Activated CD4-positive, alpha-beta T cell treated with anti-CD3 and anti-CD28 coated beads, Interleukin-2, amount 10 ng/mL, durations not matched to agents 7 days and 5 days (primary cell): ENCODE results near the gene B4GALT5. TPM values are rescaled to one million over a fixed set of nuclear protein-coding genes. Genes with fewer than 3 reads are reported as not detected.
"Not testable (repeated sequence)": the region's sequence is repeated elsewhere in the genome, so short reads cannot be mapped to it uniquely, and the experiment has no call there.

ENCODE experiments used
- CTCF ChIA-PET: fragments of 350-600 bp; sonication (Branson Sonifier 250); formaldehyde crosslinking; loops from one replicate; lab custom pipeline; 2021; ENCODE audit warnings: antibody characterized with exemption; lab: Charles Lee
- POLR2A ChIA-PET: fragments of 350-600 bp; sonication (Branson Sonifier 250); formaldehyde crosslinking; loops from one replicate; lab custom pipeline; 2021; ENCODE audit warnings: antibody characterized with exemption; lab: Charles Lee
- DNase-seq: peaks from one replicate; pipeline ENCODE4 v3.0.0-alpha.2; 2020
- H3K27ac Mint-ChIP-seq: one replicate; pipeline ENCODE4 v1.8.0; 2021; ENCODE audit warnings: mild to moderate bottlenecking, moderate library complexity, mixed read lengths
- H3K27me3 Mint-ChIP-seq: one replicate; pipeline ENCODE4 v1.8.0; 2021; ENCODE audit warnings: mixed read lengths
- H3K36me3 Mint-ChIP-seq: one replicate; pipeline ENCODE4 v1.8.0; 2021; ENCODE audit warnings: low read depth, mixed read lengths
- H3K4me1 Mint-ChIP-seq: one replicate; pipeline ENCODE4 v1.8.0; 2021; ENCODE audit warnings: mixed read lengths
- H3K4me3 Mint-ChIP-seq: one replicate; pipeline ENCODE4 v1.8.0; 2021; ENCODE audit warnings: mild to moderate bottlenecking, moderate library complexity, mixed read lengths
- H3K9me3 Mint-ChIP-seq: one replicate; pipeline ENCODE4 v1.8.0; 2021; ENCODE audit warnings: mixed read lengths
- total RNA-seq, 2 experiments: library from RNA; stranded (reverse); gene quantifications; one replicate each; pipeline ENCODE4 v1.2.3, GENCODE V29; 2021

The B4GALT5 gene
- total RNA-seq, 2 experiments from 2014 or later, result 11.2 to 14.3 TPM

DNA sequence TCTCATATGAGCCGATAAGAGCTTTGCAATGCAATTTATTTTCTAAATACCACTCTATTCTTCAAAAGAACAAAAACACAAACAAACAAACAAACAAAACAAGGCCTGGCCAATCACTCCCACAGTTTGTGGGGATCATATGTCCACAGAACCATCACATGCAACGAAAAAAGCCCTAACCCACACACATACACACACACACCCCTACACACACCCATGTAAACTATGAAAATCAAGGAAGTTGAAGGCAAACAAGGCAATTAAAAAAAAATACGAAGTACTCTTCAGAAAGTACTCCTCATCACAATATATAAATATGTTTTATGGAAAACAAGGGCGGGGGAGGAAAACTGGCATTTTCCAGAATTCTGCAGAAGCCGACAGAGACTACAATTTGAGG, 79.6 kb downstream of the B4GALT5 start:
- CTCF ChIA-PET, result interaction anchor here (1.1 to 1.3 kb wide), 2 partner anchors 9 to 26 kb away, joined by 3 to 4 read pairs; no protein-coding TSS in a partner anchor
- H3K4me3 Mint-ChIP-seq, result no peak overlapping the region
- H3K27ac Mint-ChIP-seq, result no peak overlapping the region
- H3K36me3 Mint-ChIP-seq, result peaks cover 11% of the 10 kb centered on the region
- DNase-seq, result no peak
- POLR2A ChIA-PET, result no interaction called here
- H3K27me3 Mint-ChIP-seq, result no peaks in the 10 kb centered on the region
- H3K9me3 Mint-ChIP-seq, result no peaks in the 10 kb centered on the region
- no peaks in the 10 kb centered on the region for H3K4me1 Mint-ChIP-seq

DNA sequence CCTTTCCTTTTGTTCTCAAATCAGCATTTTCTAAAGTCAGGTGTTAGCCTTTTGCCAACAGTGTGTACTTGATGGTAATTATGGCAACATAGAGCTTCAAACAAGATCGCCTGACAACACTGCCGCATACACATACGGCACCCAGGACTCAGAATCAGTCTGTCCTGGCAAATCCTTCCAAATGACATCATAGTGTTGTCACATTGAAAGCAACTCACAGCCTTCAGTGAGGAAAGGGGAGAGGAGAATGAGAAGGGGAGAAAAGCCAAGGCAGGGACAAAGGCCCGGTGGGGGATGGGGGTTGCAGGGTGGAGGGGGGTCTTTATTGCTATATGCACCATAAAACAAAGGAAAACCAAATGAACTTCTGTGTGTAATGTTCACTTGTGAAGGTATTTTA, 80.0 kb downstream of the B4GALT5 start:
- Mint-ChIP-seq H3K9me3 (peaks cover 2% of the 10 kb centered on the region), H3K4me3 (no peak overlapping the region), H3K27me3 (no peaks in the 10 kb centered on the region), H3K4me1 (no peaks in the 10 kb centered on the region), H3K36me3 (peaks cover 11% of the 10 kb centered on the region), H3K27ac (no peak overlapping the region)
- POLR2A ChIA-PET, result no interaction called here
- no peak for DNase-seq
- CTCF ChIA-PET, result interaction anchor here (1.3 kb wide), 1 partner anchor 9 kb away, joined by 4 read pairs; no protein-coding TSS in a partner anchor

DNA sequence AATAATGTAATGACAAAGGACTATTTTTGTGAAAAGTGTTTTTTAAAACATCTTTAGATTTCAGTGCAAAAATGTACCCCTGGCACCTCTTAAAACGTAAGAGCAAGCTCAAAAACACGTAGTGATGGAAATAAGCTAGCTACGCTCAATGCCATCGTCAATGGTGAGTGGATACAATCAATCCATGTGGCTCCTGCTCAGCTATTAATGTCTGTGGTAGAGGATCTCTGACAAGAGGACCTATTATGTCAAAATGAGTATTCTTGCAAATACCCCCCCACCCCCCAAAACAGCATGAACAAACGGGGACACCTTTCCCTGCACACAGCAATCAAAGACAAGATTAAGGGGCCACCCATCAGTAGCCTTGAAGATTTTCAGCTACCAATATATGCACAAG, 80.7 kb downstream of the B4GALT5 start:
- H3K36me3 Mint-ChIP-seq, result peaks cover 11% of the 10 kb centered on the region
- no peaks in the 10 kb centered on the region for H3K27me3 Mint-ChIP-seq
- CTCF ChIA-PET, result interaction anchor here (1.3 kb wide), 1 partner anchor 10 kb away, joined by 4 read pairs; no protein-coding TSS in a partner anchor
- POLR2A ChIA-PET, result interaction anchor here (0.7 kb wide), 1 partner anchor 67 kb away, joined by 4 read pairs; no protein-coding TSS in a partner anchor
- DNase-seq, result no peak
- no peaks in the 10 kb centered on the region for H3K4me1 Mint-ChIP-seq
- peaks cover 3% of the 10 kb centered on the region for H3K9me3 Mint-ChIP-seq
- no peak overlapping the region for H3K27ac Mint-ChIP-seq
- H3K4me3 Mint-ChIP-seq, result no peak overlapping the region

DNA sequence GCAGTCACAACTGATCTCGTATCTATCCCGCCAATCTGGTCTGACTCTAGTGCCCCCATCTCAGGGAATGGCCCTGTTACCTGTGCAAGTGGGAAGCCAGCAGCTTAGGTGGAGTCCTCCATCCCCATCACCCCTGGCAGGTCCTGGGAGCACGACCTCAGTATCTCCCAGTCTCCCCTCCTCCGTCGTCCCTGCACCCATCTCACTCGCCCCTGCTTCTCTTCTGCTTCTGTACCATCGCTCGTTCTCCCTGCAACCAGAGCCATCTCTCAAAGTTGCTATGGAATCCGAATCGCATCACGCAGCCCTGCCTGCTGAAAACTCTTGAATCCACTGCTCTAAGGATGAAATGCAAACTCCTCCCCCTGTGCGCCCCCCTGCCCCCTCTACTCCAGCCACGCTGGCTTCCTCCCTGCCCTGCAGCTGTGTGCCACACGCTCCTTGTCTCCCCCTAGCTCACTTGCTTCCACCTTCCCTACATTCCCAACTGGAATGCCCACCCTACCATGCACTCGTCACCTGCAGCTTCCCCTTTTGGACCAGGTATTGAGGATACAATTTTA, 81.7 kb downstream of the B4GALT5 start:
- POLR2A ChIA-PET, result no interaction called here
- Mint-ChIP-seq H3K4me3 (no peak overlapping the region), H3K36me3 (peaks cover 11% of the 10 kb centered on the region), H3K9me3 (peaks cover 3% of the 10 kb centered on the region), H3K27ac (no peak overlapping the region), H3K27me3 (no peaks in the 10 kb centered on the region), H3K4me1 (peaks cover 5% of the 10 kb centered on the region)
- CTCF ChIA-PET, result no interaction called here
- no peak for DNase-seq

DNA sequence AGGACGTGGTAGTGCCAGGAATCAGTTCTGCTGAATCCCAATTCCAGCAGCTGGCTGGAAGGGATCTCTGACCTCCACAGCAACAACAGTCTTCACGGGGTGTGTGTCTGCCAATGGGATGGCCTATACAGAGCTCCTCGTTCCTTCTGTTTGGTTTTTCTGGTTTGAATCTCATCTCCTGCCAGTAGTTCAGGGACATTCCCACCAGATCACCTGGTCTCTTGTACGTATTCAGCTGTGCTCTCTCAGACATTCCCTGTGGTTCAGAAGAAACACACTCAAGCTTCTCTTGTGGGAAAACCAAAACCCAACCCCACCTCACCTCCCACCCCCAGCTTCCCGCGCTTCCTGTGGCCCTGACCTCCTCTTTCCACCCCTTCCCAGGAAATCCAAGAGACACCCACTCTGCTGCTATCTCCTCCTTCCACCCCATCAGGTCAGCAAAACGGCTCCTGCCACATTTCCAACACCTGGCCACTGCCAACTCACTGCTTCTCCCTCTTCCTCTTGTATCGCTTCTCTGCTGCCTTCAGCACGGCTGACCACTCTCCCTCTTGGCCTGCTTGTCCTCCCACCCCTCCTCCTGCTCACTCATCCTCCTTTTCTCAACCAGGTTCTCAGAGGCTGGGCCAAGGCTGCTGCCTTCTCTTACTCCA, 82.5 kb downstream of the B4GALT5 start:
- DNase-seq, result no peak
- Mint-ChIP-seq H3K9me3 (peaks cover 3% of the 10 kb centered on the region), H3K27ac (no peak overlapping the region), H3K36me3 (peaks cover 6% of the 10 kb centered on the region), H3K27me3 (no peaks in the 10 kb centered on the region), H3K4me1 (peaks cover 5% of the 10 kb centered on the region), H3K4me3 (no peak overlapping the region)
- ChIA-PET POLR2A (interaction anchor here (0.8 kb wide), 1 partner anchor 11 kb away, joined by 11 read pairs; no protein-coding TSS in a partner anchor), CTCF (interaction anchor here (0.6 to 0.7 kb wide), 3 partner anchors 16 to 335 kb away, joined by 3 to 4 read pairs (median 4); no protein-coding TSS in a partner anchor)

DNA sequence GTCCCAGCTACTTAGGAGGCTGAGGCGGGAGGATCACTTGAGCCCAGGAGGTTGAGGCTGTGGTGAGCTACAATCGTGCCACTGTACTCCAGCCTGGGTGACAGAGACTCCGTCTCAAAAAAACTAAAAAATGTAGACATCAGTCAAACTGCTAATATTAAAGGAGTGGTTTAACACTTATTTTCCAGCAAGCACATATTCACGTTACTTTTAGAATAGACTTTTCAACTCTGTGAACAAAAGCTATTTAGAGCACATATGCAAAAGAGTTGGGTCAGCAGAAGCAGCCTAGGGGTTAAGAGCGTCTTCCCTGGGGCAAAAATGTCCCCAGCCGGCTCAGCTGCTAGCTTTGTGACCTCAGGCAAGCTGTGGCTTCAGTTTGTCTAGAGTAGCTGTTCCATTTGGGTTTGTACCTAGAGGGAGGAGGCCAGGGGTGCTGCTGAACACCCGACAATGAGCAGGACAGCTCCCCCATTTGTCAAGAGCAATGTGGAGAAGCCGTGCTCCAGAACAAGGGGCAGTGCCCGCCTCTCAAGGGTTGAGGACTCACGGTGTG, 83.2 kb downstream of the B4GALT5 start:
- POLR2A ChIA-PET, result interaction anchor here (0.6 to 0.8 kb wide), 2 partner anchors 11 to 202 kb away, joined by 5 to 11 read pairs; no protein-coding TSS in a partner anchor
- H3K9me3 Mint-ChIP-seq, result peaks cover 3% of the 10 kb centered on the region
- CTCF ChIA-PET, result interaction anchor here (0.7 kb wide), 3 partner anchors 20 to 336 kb away, joined by 3 to 4 read pairs (median 3); no protein-coding TSS in a partner anchor
- H3K4me3 Mint-ChIP-seq, result no peak overlapping the region
- DNase-seq, result no peak
- H3K36me3 Mint-ChIP-seq, result peaks cover 2% of the 10 kb centered on the region
- no peaks in the 10 kb centered on the region for H3K27me3 Mint-ChIP-seq
- no peak overlapping the region for H3K27ac Mint-ChIP-seq
- peaks cover 12% of the 10 kb centered on the region for H3K4me1 Mint-ChIP-seq

DNA sequence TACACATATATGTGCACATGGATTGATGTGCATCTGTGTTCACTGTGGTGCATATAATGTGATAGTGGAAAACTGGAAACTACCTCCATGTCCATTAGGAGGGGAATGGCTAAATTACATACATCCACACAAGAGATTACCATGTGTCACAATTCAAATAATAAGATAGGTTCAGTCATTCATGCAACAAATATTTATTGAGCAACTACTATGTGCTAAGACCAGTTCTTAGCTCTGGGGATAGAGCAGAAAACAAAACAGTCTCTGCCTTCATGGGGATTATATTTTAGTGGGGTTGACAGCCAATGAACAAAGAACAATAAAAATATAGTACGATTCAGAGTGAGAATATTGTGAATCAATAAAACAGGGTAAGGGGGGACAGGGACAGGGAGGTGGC, 84.1 kb downstream of the B4GALT5 start:
- peaks cover 3% of the 10 kb centered on the region for H3K9me3 Mint-ChIP-seq
- no peak overlapping the region for H3K27ac Mint-ChIP-seq
- ChIA-PET CTCF (no interaction called here), POLR2A (no interaction called here)
- DNase-seq, result no peak
- peaks cover 12% of the 10 kb centered on the region for H3K4me1 Mint-ChIP-seq
- H3K4me3 Mint-ChIP-seq, result no peak overlapping the region
- H3K36me3 Mint-ChIP-seq, result peaks cover 2% of the 10 kb centered on the region
- peaks cover 2% of the 10 kb centered on the region for H3K27me3 Mint-ChIP-seq

DNA sequence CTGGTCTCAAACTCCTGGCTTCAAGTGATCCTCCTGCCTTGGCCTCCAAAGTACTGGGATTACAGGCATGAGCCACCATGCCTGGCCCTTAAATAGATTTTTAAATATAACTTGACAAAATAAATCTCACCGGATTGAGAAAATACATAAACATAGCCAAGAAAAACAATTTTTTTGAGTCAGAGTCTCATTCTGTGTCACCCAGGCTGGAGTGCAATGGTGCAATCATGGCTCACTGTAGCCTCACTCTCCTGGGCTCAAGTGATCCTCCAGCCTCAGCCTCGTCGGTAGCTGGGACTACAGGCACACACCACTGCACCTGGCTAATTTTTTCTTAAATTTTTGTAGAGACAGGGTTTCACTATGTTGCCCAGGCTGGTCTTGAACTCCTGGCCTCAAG, 85.4 kb downstream of the B4GALT5 start:
- CTCF ChIA-PET, H3K36me3 Mint-ChIP-seq: not testable (repeated sequence)

DNA sequence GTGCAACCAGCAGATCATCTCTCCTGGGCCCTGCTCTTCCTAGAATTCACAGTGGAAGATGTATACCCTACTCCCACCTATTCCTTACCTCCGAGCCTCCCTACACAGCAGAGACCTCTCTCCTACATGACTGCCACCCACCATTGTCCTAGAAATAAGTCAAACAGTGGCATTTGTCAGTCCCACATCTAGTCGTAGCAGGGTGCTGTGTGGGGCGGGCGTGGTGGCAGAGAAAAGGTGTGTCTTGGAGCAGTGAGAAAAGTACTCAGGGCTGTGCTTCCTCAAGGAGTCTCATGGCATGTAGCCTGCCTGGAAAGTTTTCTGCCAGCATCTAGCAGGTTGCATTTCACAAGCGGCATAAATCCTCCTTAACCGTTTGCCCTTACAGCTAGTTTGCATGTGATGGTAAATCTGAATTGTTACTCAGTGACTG, 86.3 kb downstream of the B4GALT5 start:
- Mint-ChIP-seq H3K4me3 (no peak overlapping the region), H3K9me3 (peaks cover 3% of the 10 kb centered on the region), H3K36me3 (no peaks in the 10 kb centered on the region), H3K27me3 (peaks cover 9% of the 10 kb centered on the region), H3K4me1 (peaks cover 12% of the 10 kb centered on the region), H3K27ac (no peak overlapping the region)
- ChIA-PET CTCF (interaction anchor here (0.7 to 1.8 kb wide), 5 partner anchors 11 to 251 kb away, joined by 3 read pairs; no protein-coding TSS in a partner anchor), POLR2A (no interaction called here)
- DNase-seq, result no peak

More for the DNA sequence above, 85.4 kb downstream of the B4GALT5 start:
- H3K27ac Mint-ChIP-seq, H3K4me3 Mint-ChIP-seq, POLR2A ChIA-PET, H3K27me3 Mint-ChIP-seq, DNase-seq, H3K9me3 Mint-ChIP-seq: not testable (repeated sequence)
- H3K4me1 Mint-ChIP-seq, result peaks cover 12% of the 10 kb centered on the region

DNA sequence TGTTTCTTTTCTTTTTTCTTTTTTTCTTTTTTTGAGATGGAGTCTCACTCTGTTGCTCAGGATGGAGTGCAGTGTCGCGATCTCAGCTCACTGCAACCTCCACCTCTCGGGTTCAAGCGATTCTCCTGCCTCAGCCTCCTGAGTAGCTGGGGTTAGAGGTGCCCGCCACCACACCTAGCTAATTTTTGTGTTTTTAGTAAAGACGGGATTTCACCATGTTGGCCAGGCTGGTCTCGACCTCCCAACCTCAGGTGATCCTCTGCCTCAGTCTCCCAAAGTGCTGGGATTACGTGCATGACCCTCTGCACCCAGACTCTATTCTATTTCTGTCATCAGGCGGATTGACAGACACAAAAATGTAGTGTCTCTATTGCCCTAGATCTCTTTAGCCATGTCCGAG, 88.7 kb downstream of the B4GALT5 start:
- H3K4me3 Mint-ChIP-seq, H3K27ac Mint-ChIP-seq, H3K36me3 Mint-ChIP-seq, POLR2A ChIA-PET, DNase-seq, H3K9me3 Mint-ChIP-seq, CTCF ChIA-PET: not testable (repeated sequence)
- H3K4me1 Mint-ChIP-seq, result peaks cover 12% of the 10 kb centered on the region
- H3K27me3 Mint-ChIP-seq, result peaks cover 17% of the 10 kb centered on the region

DNA sequence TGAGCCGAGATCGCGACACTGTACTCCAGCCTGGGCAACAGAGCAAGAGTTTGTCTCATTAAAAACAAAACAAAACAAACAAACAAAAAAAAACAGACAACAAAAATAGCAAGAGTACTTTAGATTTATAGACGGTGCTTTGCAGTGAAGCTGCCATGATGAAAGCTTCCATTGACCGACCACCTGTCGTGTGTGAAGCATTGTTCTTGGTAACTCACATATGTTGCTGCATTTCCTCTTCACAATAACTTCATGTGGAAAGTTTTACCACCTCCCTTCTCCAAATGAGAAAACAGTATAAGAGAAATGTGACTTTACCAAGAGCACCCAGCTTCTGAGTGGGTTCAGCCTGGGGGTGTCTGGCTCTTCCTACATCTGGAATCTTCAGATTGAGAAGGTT, 89.4 kb downstream of the B4GALT5 start:
- Mint-ChIP-seq H3K36me3 (no peaks in the 10 kb centered on the region), H3K4me1 (peaks cover 12% of the 10 kb centered on the region), H3K4me3 (no peak overlapping the region), H3K9me3 (peaks cover 10% of the 10 kb centered on the region), H3K27ac (no peak overlapping the region), H3K27me3 (peaks cover 17% of the 10 kb centered on the region)
- CTCF ChIA-PET, result interaction anchor here (0.6 kb wide), 1 partner anchor 1248 kb away, joined by 4 read pairs; no protein-coding TSS in a partner anchor
- no peak for DNase-seq
- POLR2A ChIA-PET, result no interaction called here

DNA sequence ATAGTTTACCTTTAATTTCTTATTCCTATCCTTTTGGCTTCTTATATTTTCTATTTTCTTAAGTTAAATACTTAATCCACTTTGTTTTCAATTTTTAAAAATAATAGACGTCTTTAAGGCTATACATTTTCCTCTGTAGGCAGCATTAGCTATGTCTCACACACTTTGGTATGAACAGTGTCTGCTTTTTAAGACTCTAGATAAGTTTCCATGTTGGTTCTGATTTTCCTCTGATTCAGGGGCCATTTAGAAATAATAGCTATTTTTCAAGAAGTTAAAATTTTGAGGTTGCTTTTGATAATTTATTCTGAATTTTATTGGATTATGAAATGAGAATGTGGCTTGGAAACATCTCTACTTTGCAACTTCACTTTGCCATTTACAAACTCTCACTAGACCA, 91.4 kb downstream of the B4GALT5 start:
- no peak overlapping the region for H3K27ac Mint-ChIP-seq
- peaks cover 10% of the 10 kb centered on the region for H3K4me1 Mint-ChIP-seq
- H3K9me3 Mint-ChIP-seq, result peaks cover 6% of the 10 kb centered on the region
- no peak overlapping the region for H3K4me3 Mint-ChIP-seq
- ChIA-PET CTCF (interaction anchor here (0.7 kb wide), 1 partner anchor 11 kb away, joined by 4 read pairs; no protein-coding TSS in a partner anchor), POLR2A (no interaction called here)
- no peaks in the 10 kb centered on the region for H3K36me3 Mint-ChIP-seq
- no peak for DNase-seq
- H3K27me3 Mint-ChIP-seq, result peaks cover 17% of the 10 kb centered on the region
